Measurements from ENCODE around the gene MAP3K20.

Gene MAP3K20

DNA sequence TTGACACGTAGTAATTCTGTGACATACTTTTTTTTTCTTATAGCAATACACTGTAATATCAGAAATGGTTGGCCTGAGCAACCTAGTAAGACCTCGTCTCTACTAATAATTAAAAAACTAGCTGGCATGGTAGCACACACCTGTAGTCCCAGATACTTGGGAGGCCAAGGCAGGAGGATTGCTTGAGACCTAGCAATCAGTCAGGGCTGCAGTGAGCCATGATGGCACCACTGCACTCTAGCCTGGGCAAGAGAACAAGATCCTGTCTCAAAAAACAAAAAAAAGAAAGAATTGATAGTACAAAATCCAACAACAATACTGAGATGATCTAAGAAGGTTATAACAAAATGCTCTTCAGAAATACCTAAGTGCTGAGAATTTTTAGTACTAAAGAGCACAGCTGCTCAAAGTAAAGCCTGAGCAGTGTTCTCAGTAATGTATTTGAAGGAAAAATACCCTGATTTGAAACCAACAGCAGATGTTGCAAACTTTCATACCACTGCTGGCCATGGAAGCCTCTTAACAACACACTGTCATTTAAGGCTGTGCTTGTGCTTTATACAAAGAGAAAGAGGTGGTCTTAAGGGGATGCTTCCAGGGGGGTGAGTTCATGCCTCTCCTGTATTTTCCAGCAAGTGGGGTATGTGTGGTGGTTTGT, 146.4 kb downstream of the MAP3K20 start:
- no peak for DNase-seq
- H3K79me2 ChIP-seq (ENCODE audit: insufficient read depth, low read length): no peaks in the 10 kb centered on the region
- H3K4me1 ChIP-seq (ENCODE audit: insufficient read depth, low read length): peaks cover 5% of the 10 kb centered on the region; the same call in 1 of the 2 replicates
- H2AFZ ChIP-seq (ENCODE audit: low read depth, low read length): no peak overlapping the region
- no peaks in the 10 kb centered on the region for H3K9me3 ChIP-seq (ENCODE audit: insufficient read depth, low read length, severe bottlenecking)
- ATAC-seq (ENCODE audit: insufficient read depth, low read depth): no peak
- H3K4me2 ChIP-seq (ENCODE audit: insufficient read depth, low read length): no peak overlapping the region
- no peaks in the 10 kb centered on the region for H3K27me3 ChIP-seq (ENCODE audit: insufficient read depth, low read length, poor library complexity)
- H3K9ac ChIP-seq (ENCODE audit: low read depth, low read length): no peak overlapping the region
- TF ChIP-seq EZH2 (IDR thresholded peaks at IDR 0.05; ENCODE audit: borderline replicate concordance, low read depth, low read length, severe bottlenecking) (no peak), CTCF (IDR thresholded peaks at IDR 0.05; ENCODE audit: borderline replicate concordance, extremely low read depth, low read length, poor library complexity, severe bottlenecking) (no peak)
- H4K20me1 ChIP-seq (ENCODE audit: insufficient read depth, low read length): no peaks in the 10 kb centered on the region
- no peak overlapping the region for H3K27ac ChIP-seq (ENCODE audit: low read length)
- no peaks in the 10 kb centered on the region; the same call in 1 of the 2 replicates for H3K36me3 ChIP-seq (ENCODE audit: insufficient read depth, low read length)
- no peak overlapping the region for H3K4me3 ChIP-seq (ENCODE audit: low read depth in 1 of 2, low read length in 2 of 2)

- no peak for ATAC-seq (ENCODE audit: insufficient read depth, low read depth)
- no peak for DNase-seq
- Histone ChIP-seq H3K79me2 (ENCODE audit: insufficient read depth, low read length) (no peaks in the 10 kb centered on the region), H3K9me3 (ENCODE audit: insufficient read depth, low read length, severe bottlenecking) (no peaks in the 10 kb centered on the region), H2AFZ (ENCODE audit: low read depth, low read length) (no peak overlapping the region), H3K27me3 (ENCODE audit: insufficient read depth, low read length, poor library complexity) (no peaks in the 10 kb centered on the region), H3K9ac (ENCODE audit: low read depth, low read length) (no peak overlapping the region), H3K36me3 (ENCODE audit: insufficient read depth, low read length) (no peaks in the 10 kb centered on the region; the same call in 1 of the 2 replicates), H3K4me1 (ENCODE audit: insufficient read depth, low read length) (peaks cover 2% of the 10 kb centered on the region; the same call in 1 of the 2 replicates), H3K27ac (ENCODE audit: low read length) (no peak overlapping the region), H3K4me3 (ENCODE audit: low read depth in 1 of 2, low read length in 2 of 2) (no peak overlapping the region), H3K4me2 (ENCODE audit: insufficient read depth, low read length) (no peak overlapping the region), H4K20me1 (ENCODE audit: insufficient read depth, low read length) (no peaks in the 10 kb centered on the region)
- no peak for TF ChIP-seq CTCF (IDR thresholded peaks at IDR 0.05; ENCODE audit: borderline replicate concordance, extremely low read depth, low read length, poor library complexity, severe bottlenecking)
- TF ChIP-seq EZH2 (IDR thresholded peaks at IDR 0.05; ENCODE audit: borderline replicate concordance, low read depth, low read length, severe bottlenecking): no peak
Observed at GRCh38 chr2:173223871-173224270, 148.2 kb downstream of the MAP3K20 start.

DNA sequence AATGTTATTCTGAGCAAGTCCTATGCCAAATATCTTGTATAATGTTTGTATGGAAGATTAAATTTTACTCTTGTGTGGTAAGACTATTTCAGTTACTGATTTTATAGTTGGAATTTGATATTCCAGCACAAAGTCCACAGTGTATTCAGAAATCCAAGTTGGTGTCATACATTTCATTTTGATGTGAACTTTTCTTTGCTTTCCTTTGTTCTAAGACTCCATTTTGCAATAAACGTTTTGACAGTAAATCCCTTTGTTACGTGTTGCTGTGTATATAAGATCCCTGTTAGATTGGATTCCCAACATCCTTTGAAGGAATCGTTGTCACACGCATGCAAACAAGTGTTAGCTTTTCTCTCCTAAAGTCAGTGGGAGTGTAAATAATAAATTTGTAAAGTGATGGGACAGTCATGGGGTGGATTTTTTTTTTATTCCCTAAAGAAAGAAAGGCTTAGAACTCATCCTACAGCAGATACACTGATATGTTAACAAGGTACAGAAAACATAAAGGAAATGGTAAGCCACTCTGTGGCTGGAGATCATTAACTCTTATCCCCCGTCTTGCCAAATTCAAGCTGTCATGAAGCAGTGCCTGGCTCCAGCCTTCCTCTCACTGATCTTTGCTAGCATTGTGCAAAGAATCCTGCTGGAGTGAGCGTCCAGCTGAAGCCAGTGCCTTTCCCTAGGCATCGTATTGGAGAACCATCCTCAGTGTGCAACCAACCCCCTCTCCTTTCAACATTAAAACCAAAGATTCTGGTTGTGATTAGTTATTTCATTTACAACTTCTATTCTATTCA, 151.5 kb downstream of the MAP3K20 start:
- Histone ChIP-seq H2AFZ (ENCODE audit: low read depth, low read length) (no peak overlapping the region), H3K4me3 (ENCODE audit: low read depth in 1 of 2, low read length in 2 of 2) (no peak overlapping the region), H3K9ac (ENCODE audit: low read depth, low read length) (no peak overlapping the region), H3K27me3 (ENCODE audit: insufficient read depth, low read length, poor library complexity) (no peaks in the 10 kb centered on the region), H3K4me2 (ENCODE audit: insufficient read depth, low read length) (no peak overlapping the region), H3K36me3 (ENCODE audit: insufficient read depth, low read length) (peaks cover 3% of the 10 kb centered on the region; the same call in 1 of the 2 replicates), H3K27ac (ENCODE audit: low read length) (no peak overlapping the region), H4K20me1 (ENCODE audit: insufficient read depth, low read length) (no peaks in the 10 kb centered on the region), H3K9me3 (ENCODE audit: insufficient read depth, low read length, severe bottlenecking) (no peaks in the 10 kb centered on the region), H3K4me1 (ENCODE audit: insufficient read depth, low read length) (no peaks in the 10 kb centered on the region), H3K79me2 (ENCODE audit: insufficient read depth, low read length) (no peaks in the 10 kb centered on the region)
- no peak for TF ChIP-seq EZH2 (IDR thresholded peaks at IDR 0.05; ENCODE audit: borderline replicate concordance, low read depth, low read length, severe bottlenecking)
- TF ChIP-seq CTCF (IDR thresholded peaks at IDR 0.05; ENCODE audit: borderline replicate concordance, extremely low read depth, low read length, poor library complexity, severe bottlenecking): no peak
- no peak for ATAC-seq (ENCODE audit: insufficient read depth, low read depth)
- DNase-seq: no peak

All from DND-41 (cell line).